ENCODE measurements around the gene ZNF385C. TPM values are rescaled to one million over a fixed set of nuclear protein-coding genes. Genes with fewer than 3 reads are reported as not detected.

The ZNF385C gene
- total RNA-seq, 1 experiment from 2014 or later = 1.1 TPM

DNA sequence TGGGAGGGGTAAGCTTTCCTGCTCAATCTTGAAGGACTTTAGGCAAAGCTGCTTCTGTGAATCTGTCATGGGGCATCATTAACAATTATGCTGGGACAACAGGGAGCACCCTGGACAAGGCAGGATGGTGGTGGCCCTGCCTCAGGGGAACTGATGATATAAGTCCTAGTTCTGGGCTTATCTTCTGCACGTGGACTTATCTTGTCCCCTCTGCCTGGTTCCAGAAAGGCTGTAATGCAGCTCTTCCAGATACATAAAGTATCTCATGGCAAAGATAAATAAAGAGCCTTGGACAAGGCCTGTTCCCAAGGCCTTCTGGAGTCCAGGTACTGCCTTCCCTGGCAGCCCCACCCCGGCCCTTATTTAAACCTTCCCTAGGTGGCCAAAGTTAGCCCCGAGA is 6.0 kb upstream of the ZNF385C start:
- BruUV-seq (replicated peaks) = no TSS peak
- ATAC-seq (no peak), DNase-seq (ENCODE audit: low read depth, low spot score) (no peak)
- intact Hi-C loops (cut with micrococcal nuclease) = loop anchor here (5.0 kb wide), 1 partner anchor 142 kb away; no protein-coding TSS in a partner anchor
- Histone ChIP-seq H3K27me3 (ENCODE audit: insufficient read depth, low read length) (no peaks in the 10 kb centered on the region), H3K4me1 (ENCODE audit: control insufficient read depth in 1 of 2, insufficient read depth in 2 of 2, low read length in 2 of 2) (peaks cover 7 to 24% of the 10 kb centered on the region in 2 experiments; a peak in 3 of 4 replicates), H4K20me1 (ENCODE audit: insufficient read depth) (no peaks in the 10 kb centered on the region), H2AFZ (ENCODE audit: low read depth, low read length, poor library complexity, severe bottlenecking) (no peak overlapping the region), H3K4me3 (replicated peaks in 1 of 2; ENCODE audit: low read depth in 1 of 2, low read length in 2 of 2) (no peak overlapping the region), H3K9me3 (ENCODE audit: control insufficient read depth in 1 of 2, insufficient read depth in 1 of 2, low read depth in 1 of 2, low read length in 2 of 2) (no peaks in the 10 kb centered on the region), H3K36me3 (ENCODE audit: control insufficient read depth in 1 of 2, insufficient read depth in 2 of 2, low read length in 2 of 2) (no peaks in the 10 kb centered on the region), H3K27ac (ENCODE audit: low read depth, low read length) (no peak overlapping the region), H3K9me2 (ENCODE audit: insufficient read depth) (no peaks in the 10 kb centered on the region), H3K4me2 (ENCODE audit: low read length) (no peak overlapping the region), H3K9ac (ENCODE audit: low read length) (no peak overlapping the region), H3K79me2 (ENCODE audit: insufficient read depth, low read length) (no peaks in the 10 kb centered on the region)
- RAD21 ChIA-PET (ENCODE audit: low non-redundant PET in 1 of 2, low total read pairs in 2 of 2, uncharacterized antibody in 2 of 2, unreplicated experiment in 2 of 2) = no interaction called here
- no peak for TF ChIP-seq RAD21 (IDR thresholded peaks at IDR 0.05; ENCODE audit: low read depth)
- no peak for TF ChIP-seq POLR2AphosphoS5 (IDR thresholded peaks at IDR 0.05; ENCODE audit: low read depth, low read length)
- TF ChIP-seq YY1 (IDR thresholded peaks at IDR 0.05; ENCODE audit: extremely low read depth, insufficient replicate concordance, low read depth, low read length) = no peak
- no peak for TF ChIP-seq TCF7L2 (IDR thresholded peaks at IDR 0.05; ENCODE audit: borderline replicate concordance, extremely low read depth, insufficient read depth, insufficient read length)
- TF ChIP-seq JUND (IDR thresholded peaks at IDR 0.05) = no peak
- TF ChIP-seq, protein P1, sequence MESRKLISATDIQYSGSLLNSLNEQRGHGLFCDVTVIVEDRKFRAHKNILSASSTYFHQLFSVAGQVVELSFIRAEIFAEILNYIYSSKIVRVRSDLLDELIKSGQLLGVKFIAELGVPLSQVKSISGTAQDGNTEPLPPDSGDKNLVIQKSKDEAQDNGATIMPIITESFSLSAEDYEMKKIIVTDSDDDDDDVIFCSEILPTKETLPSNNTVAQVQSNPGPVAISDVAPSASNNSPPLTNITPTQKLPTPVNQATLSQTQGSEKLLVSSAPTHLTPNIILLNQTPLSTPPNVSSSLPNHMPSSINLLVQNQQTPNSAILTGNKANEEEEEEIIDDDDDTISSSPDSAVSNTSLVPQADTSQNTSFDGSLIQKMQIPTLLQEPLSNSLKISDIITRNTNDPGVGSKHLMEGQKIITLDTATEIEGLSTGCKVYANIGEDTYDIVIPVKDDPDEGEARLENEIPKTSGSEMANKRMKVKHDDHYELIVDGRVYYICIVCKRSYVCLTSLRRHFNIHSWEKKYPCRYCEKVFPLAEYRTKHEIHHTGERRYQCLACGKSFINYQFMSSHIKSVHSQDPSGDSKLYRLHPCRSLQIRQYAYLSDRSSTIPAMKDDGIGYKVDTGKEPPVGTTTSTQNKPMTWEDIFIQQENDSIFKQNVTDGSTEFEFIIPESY (IDR thresholded peaks at IDR 0.05; ENCODE audit: extremely low read depth, insufficient replicate concordance, low read length) = no peak
- no peak for TF ChIP-seq CBX3 (IDR thresholded peaks at IDR 0.05; ENCODE audit: low read depth)
- no peak for TF ChIP-seq ZNF274 (IDR thresholded peaks at IDR 0.05; ENCODE audit: low read depth, low read length)
- no peak for TF ChIP-seq EZH2 (IDR thresholded peaks at IDR 0.05)
- TF ChIP-seq, protein P2, sequence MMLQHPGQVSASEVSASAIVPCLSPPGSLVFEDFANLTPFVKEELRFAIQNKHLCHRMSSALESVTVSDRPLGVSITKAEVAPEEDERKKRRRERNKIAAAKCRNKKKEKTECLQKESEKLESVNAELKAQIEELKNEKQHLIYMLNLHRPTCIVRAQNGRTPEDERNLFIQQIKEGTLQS (IDR thresholded peaks at IDR 0.05) = no peak
- no peak for TF ChIP-seq CEBPB (IDR thresholded peaks at IDR 0.05; ENCODE audit: low read depth)
- CTCF ChIA-PET = interaction anchor here (1.3 to 1.8 kb wide), 3 partner anchors 11 to 85 kb away, joined by 3 to 5 read pairs (median 4); partner anchors contain the start of gene NKIRAS2
- POLR2A ChIA-PET = no interaction called here
